GM08714 (cell line): ENCODE data around the gene WBP2NL.

Experiments used
- H3K4me3 ChIP-seq: fragments of 200-500 bp; sonication (Bioruptor generic); 2 replicates; pipeline ENCODE4 v1.5.1; 2014; ENCODE audit warnings: mild to moderate bottlenecking, low read length, inconsistent platforms
- ZNF274 ChIP-seq: IDR thresholded peaks from 2 replicates; pipeline ENCODE4 v1.6.1; 2012; ENCODE audit warnings: mild to moderate bottlenecking, low read depth, low read length

WBP2NL gene

DNA sequence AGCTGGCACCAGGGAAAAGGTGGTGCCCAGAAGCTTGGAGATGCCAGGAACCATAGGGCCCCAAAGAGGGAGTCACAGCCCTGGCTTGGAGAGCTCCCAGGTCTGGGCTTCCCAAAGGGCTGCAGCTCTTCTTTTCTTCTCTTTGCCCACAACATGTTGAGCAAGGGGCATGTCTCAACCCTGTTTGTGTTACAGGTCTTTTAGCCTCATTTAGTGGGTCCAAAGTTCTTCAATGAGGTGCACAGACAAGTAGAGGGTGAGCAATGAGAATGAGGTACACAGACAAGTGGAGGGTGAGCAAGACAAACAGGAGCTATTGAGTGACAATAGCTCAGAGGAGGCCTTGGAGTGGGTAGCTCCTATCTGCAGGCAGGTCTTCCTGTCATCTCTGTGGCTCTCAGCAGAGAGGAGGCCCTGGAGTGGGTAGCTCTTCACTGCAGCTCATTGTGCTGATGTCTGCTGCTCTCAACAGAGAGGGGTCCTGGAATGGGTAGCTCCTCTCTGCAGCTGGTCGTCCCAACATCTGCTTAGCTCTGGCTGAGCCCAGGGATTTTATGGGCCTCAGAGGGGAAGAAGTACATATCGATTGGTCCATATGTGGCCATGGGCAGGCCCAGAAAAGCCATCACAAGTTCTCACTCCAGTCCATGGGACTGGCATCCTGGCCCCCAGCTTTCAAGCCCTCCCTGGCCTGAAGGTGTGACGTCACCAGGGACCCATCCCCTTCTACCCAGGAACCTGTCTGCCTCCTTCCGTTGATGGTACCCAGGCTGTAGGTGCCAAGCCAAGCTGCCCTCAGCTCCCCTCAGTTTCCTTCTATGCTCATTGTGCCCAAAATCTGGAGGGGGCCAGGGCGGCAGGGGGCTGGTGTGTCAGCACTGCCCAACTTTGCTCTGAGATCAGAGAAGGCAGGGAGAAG lies 34.9 kb downstream of the WBP2NL start:
- no peak overlapping the region for H3K4me3 ChIP-seq

DNA sequence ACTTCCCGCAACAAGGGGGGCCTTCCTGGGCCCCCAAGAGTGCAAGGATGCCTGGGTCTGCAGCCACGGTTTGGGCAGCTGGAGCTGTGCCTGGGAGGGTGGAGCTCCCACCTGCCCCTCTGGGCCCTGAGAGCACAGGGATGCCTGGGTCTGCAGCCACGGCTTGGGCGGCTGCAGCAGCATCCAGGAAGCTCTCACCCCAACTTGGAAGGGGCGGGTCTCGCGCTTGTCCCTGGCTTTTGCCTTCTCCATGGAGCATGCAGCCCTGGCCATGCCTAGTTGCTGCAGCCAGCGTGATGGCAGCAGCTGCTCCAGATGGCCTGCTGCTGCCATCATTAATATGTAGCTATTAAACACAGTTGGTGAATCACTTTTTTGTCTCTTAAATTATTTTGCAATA lies 36.7 kb downstream of the WBP2NL start:
- no peak for TF ChIP-seq ZNF274

More for the DNA sequence above, 34.9 kb downstream of the WBP2NL start:
- TF ChIP-seq ZNF274, result no peak

DNA sequence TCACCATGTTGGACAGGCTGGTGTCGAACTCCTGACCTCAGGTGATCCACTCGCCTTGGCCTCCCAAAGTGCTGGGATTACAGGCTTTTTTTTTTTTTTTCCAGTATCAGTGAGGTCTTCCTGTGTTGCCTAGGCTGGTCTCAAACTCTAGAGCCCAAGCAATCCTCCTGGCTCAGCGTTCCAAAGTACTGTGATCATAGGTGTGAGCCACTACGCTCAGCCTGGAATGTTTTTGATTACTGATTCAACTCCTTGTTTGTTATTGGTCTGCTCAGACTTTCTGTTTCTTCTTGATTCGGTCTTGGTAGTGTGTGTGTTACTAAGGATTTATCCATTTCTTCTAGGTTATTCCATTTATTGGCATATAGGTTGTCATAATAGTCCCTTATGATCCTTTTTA lies 40.7 kb downstream of the WBP2NL start:
- TF ChIP-seq ZNF274, result no peak
- no peak overlapping the region for H3K4me3 ChIP-seq

More for the DNA sequence above, 36.7 kb downstream of the WBP2NL start:
- no peak overlapping the region for H3K4me3 ChIP-seq

GRCh38 chr22:42041784-42042183 lies 43.2 kb downstream of the WBP2NL start:
- H3K4me3 ChIP-seq, result no peak overlapping the region
- TF ChIP-seq ZNF274, result no peak

GRCh38 chr22:42050641-42051180 lies 52.1 kb downstream of the WBP2NL start:
- no peak overlapping the region for H3K4me3 ChIP-seq
- no peak for TF ChIP-seq ZNF274

- no peak for TF ChIP-seq ZNF274
- no peak overlapping the region for H3K4me3 ChIP-seq
Observed at GRCh38 chr22:42052765-42053164, 54.2 kb downstream of the WBP2NL start.

GRCh38 chr22:42056757-42057511 lies 58.3 kb downstream of the WBP2NL start:
- H3K4me3 ChIP-seq, result no peak overlapping the region
- no peak for TF ChIP-seq ZNF274

- no peak for TF ChIP-seq ZNF274
- H3K4me3 ChIP-seq, result no peak overlapping the region
Observed at GRCh38 chr22:42060489-42060888, 61.9 kb downstream of the WBP2NL start.

DNA sequence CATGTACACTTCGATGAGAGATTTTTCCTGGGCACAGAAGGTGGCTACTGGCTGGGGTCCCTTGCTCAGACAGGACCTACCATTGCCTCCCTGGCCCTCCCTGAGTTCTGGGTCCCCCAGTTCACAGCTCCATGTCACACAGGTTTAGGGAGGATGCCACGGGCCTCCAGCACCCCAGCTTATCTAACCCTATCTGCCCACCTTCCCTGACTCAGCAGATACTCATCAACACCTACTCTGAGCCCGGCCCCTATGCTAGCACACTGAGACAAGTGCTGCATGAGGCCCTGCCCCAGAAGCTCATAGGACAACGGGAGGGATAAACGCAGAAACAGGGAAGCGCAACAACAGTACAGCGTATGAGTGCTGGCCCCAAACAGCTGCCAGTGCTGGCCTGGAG lies 62.5 kb downstream of the WBP2NL start:
- no peak overlapping the region for H3K4me3 ChIP-seq
- no peak for TF ChIP-seq ZNF274

DNA sequence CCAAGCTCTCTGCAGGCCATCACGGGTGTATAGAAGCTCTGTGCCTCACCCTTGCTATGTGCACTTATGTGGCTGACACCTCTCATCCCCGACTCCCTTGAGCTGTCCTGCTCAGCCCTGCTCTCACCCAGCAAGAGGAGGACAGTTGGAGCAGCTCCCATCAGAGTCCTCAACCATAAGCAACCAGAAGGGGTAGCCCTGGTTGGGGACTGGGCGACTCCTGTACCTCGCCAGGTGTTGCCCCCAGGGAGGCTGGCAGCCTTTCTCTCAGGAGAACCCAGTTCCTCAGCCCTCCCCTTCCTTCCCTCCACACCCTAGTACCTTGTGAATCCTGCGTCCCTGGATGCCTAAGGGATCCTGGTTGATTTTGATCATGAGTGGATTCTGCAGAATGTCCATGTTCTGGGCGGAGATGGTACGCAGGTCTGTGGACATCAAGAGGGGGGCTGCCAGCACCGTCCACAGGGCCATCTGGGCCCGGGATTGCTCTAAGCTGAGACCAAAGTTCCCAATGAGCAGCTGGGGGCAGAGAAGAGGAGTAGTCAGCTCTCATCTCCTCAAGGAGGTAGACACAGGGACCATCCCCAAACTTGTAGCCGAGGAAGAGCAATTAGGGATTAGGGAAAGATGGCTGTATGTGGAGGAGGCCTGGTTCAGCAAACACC lies 64.0 kb downstream of the WBP2NL start:
- no peak overlapping the region for H3K4me3 ChIP-seq
- no peak for TF ChIP-seq ZNF274

DNA sequence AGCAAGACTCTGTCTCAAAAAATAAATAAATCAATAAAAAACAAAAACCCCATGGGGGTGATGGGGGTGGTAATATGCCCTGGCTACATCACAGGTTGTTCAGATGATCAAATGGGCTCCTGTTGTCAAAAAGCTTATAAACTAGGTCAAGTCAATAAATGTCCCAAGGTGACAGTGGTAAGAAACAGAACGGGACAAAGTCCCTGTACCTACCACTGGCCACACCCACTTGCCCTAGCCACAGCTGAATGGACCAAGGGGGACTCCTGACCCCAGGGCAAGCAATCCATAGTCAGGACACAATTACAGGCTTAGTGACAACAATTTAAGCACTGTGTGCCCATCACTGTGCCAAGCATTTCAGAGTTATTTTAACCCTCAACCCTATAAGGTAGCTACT lies 66.0 kb downstream of the WBP2NL start:
- H3K4me3 ChIP-seq, result no peak overlapping the region
- TF ChIP-seq ZNF274, result no peak

DNA sequence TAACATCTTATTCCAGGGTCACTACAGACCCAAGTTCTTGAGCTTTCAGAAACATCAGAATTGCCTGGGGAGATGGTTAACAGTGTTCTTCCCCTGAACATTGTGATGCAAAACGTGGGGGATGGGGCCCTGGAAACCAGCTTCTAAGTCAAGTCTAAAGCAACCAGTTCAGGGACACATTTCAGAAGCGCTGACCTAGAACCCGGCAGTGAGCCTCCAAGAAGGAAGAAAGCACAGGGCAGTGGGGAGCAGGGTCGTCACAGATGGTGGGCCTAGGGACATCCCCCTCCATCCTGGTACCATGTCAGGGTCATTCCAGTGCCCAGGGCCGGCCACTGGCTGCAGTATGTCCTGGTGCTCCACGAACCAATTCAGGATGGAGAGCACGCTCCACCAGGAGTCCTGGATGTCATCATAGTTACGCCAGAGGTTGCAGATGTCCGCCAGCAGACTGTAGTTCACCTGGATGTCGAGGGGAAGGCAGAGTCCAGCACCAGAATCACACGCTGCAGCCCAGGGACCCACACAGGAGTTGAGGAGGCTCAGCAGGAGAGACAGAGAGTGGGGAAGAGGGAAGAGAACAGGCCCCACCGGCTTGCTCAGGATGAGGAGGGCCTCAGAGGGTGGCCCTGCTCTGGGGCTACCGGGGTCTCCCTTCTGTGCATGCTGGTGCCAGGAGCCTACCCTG lies 67.0 kb downstream of the WBP2NL start:
- H3K4me3 ChIP-seq, result no peak overlapping the region
- TF ChIP-seq ZNF274, result no peak

DNA sequence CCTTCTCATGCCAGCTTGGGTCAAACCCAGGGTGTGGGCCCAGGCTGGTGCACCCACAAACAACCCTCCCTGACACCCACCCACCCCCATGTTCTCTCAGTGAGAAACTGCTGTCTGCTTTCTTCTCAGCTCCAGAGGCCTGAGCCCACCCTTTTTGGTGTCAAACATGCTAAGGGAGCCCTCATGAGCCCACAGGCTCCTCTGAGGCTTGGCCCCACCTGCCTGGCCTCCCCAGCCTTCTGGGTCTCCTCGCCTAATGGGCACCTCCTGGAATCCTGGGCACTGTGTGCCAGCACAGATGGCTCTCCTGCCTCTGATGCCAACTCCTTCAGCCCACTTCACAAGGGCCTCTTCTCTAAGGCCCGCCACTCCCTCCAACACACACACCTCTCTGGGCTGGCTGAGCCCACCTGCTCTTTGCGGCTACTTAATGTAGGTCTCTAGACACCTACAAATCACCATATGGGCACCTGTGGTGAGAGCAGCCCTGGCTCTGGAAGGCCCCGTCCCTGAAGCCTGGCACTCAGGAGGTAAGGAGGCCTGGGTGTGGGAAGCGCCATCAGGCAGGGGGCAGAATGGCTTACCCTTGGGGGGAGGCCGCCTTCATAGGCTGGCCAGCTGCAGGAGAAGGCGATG lies 67.7 kb downstream of the WBP2NL start:
- no peak for TF ChIP-seq ZNF274
- H3K4me3 ChIP-seq, result no peak overlapping the region
